NCI-H524 (cell line): ENCODE measurements around the gene SLC35B1.

Experiments
- DNase-seq, 2 experiments: peaks; one replicate each; lab custom pipeline; 2025; lab: John Stamatoyannopoulos, UW

Gene SLC35B1

DNA sequence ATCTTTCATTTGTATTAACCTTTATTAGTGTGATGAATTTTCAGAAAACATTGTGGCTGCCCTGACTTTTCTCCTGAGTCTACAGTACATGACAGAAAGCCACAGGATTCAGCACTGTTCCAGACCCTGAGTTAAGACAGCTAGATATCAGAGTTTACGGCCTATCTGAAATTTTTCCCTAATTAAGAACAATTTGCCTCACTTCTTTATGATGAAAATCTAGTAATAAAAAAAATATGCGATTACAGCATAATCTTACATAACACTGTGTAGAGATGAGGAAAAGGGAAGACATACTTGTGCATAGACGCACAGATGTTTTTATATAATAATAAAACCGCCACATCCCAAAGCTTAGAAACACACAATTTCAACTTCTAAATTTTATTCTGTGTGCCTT, 37.1 kb downstream of the SLC35B1 start:
- DNase-seq: no peak

- DNase-seq: no peak
Measured at GRCh38 chr17:49670002-49670401, 37.8 kb downstream of the SLC35B1 start.

DNA sequence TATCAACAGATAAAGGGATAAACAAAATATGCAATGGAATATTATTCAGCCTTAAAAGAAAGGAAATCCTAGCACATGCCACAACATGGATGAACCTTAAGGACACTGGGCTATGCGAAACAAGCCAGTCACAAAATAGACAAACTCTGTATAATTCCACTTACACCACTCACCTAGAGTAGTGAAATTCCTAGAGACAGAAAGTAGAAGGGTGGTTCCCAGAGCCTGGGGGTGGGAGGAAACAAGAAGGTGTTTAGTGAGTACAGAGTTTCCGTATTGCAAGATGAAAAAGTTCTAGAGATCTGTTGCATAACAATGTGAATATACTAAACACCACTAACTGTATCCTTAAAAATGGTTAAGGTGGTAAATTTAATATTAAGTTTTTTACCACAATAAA, 39.9 kb downstream of the SLC35B1 start:
- DNase-seq: no peak

GRCh38 chr17:49664706-49665211, 43.0 kb downstream of the SLC35B1 start:
- no peak for DNase-seq

DNA sequence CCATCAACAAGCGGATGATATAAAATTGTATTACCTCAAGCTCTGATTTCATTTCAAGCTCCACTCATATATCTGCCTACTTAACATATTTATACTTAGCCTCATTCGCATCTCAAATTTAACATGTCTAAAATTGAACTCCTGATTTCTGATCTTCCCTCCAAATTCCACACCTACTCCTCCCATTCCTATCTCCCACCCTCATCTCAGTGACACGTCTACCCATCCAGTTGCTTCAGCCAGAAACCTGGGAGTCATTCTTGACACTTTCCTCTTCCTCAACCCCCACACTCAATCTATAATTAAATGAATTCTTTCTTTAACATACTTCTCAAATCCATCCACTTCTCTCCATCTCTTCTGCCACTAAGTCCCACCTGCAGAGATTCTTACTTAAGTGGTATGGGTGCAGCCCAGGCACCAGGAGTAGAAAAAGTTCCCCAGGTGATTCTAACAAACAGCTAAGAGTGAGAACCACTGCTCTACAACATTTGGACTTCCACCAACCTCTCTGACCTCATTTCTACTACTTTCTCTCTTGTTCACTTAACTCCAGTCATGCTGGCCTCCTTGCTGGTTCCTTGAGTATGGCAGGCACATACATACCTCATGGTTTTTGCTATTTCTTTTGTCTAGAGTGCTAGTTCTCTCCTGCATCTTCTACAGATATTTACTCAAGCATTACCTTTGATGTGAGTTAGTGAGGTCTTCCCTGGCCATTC, 47.9 kb downstream of the SLC35B1 start:
- no peak for DNase-seq

- no peak for DNase-seq
Measured at GRCh38 chr17:49656247-49656646, 51.5 kb downstream of the SLC35B1 start.
